HepG2 (cell line): ENCODE measurements around the gene SH3PXD2A. TPM values are rescaled to one million over a fixed set of nuclear protein-coding genes. Genes with fewer than 3 reads are reported as not detected.

ENCODE experiments used
- ATAC-seq: fragments of 200-7000 bp; cut with Tn5 transposase; 3 replicates; pipeline ENCODE4 v1.9.1; 2020; ENCODE audit warnings: mild to moderate bottlenecking, moderate library complexity
- BruUV-seq: library from RNA; stranded (reverse); fragments of 400-500 nt; replicated peaks from 2 replicates; lab custom pipeline; 2021; lab: Mats Ljungman, UMichigan
- CTCF ChIA-PET: fragments of 300-600 bp; formaldehyde crosslinking; extraction: SDS; loops from one replicate; lab custom pipeline; 2021; ENCODE audit warnings: low total read pairs, inconsistent platforms, low intra/inter-chr PET ratio; lab: Yijun Ruan, JAX
- POLR2A ChIA-PET: fragments of 350-600 bp; sonication (Branson Sonifier 250); formaldehyde crosslinking; loops from one replicate; lab custom pipeline; 2020; ENCODE audit warnings: antibody characterized with exemption, inconsistent platforms; lab: Yijun Ruan, JAX
- DNase-seq: peaks from one replicate; pipeline ENCODE4 v3.0.0-alpha.2; 2015; ENCODE audit warnings: low spot score
- FAIRE-seq: peaks from 3 replicates; lab custom pipeline; 2011; peaks lifted over from hg19 to GRCh38; lab: Jason Lieb, UNC
- H2AFZ ChIP-seq: one replicate; pipeline ENCODE4 v1.6.1; 2011; ENCODE audit warnings: low read length, inconsistent platforms
- H3K27ac ChIP-seq: fragments of 300-600 bp; 3 replicates; pipeline ENCODE4 v1.8.0; 2011; ENCODE audit warnings: mixed run types, mild to moderate bottlenecking, mixed read lengths, low read length, inconsistent platforms; ENCODE audit not compliant: insufficient read depth; ENCODE audit errors: extremely low read length
- H3K27me3 ChIP-seq, 2 experiments: fragments of 200-600 bp in 1 of 2; 2 replicates in 1 of 2; 3 replicates in 1 of 2; pipeline versions ENCODE4 v1.6.0 to v1.8.0; 2011; ENCODE audit warnings: low read length in 2 of 2, mild to moderate bottlenecking in 2 of 2, moderate library complexity in 2 of 2, inconsistent platforms in 1 of 2; ENCODE audit not compliant: insufficient read depth in 2 of 2, control insufficient read depth in 1 of 2
- H3K36me3 ChIP-seq, 2 experiments: fragments of 200-600 bp in 1 of 2; replicated peaks in 1 of 2; 2 replicates in 1 of 2; 3 replicates in 1 of 2; pipeline versions ENCODE4 v1.5.1 to v1.8.0; 2011; ENCODE audit warnings: low read length in 2 of 2, inconsistent platforms in 1 of 2; ENCODE audit not compliant: insufficient read depth in 2 of 2, control insufficient read depth in 1 of 2
- H3K4me1 ChIP-seq: 2 replicates; pipeline ENCODE4 v1.5.1; 2012; ENCODE audit warnings: low read length, inconsistent platforms; ENCODE audit not compliant: insufficient read depth
- H3K4me2 ChIP-seq: 2 replicates; pipeline ENCODE4 v1.6.0; 2011; ENCODE audit warnings: low read depth, low read length, inconsistent platforms
- H3K4me3 ChIP-seq, 3 experiments: fragments of 200-600 bp in 1 of 3; sonication (generic), shearing (Covaris generic) in 1 of 3; replicated peaks in 1 of 3; 2 replicates each; pipeline ENCODE4 v1.5.1; 2011 to 2016; ENCODE audit warnings: low read length in 3 of 3, inconsistent platforms in 2 of 3, low read depth in 2 of 3, mild to moderate bottlenecking in 2 of 3, control low read depth in 1 of 3, mixed read lengths in 1 of 3; ENCODE audit not compliant: insufficient read depth in 1 of 3
- H3K79me2 ChIP-seq: one replicate; pipeline ENCODE4 v1.6.1; 2011; ENCODE audit warnings: low read length, inconsistent platforms; ENCODE audit not compliant: insufficient read depth
- H3K9ac ChIP-seq: 2 replicates; pipeline ENCODE4 v1.6.0; 2011; ENCODE audit warnings: mild to moderate bottlenecking, low read depth, low read length, inconsistent platforms; ENCODE audit not compliant: insufficient read depth
- H3K9me3 ChIP-seq: 2 replicates; pipeline ENCODE4 v1.5.1; 2012; ENCODE audit warnings: mild to moderate bottlenecking, low read length
- H4K20me1 ChIP-seq: 2 replicates; pipeline ENCODE4 v1.6.0; 2011; ENCODE audit warnings: inconsistent platforms, mild to moderate bottlenecking, low read length, moderate library complexity; ENCODE audit not compliant: insufficient read depth
- HNRNPK ChIP-seq: fragments of 200-400 bp; formaldehyde crosslinking; IDR thresholded peaks from 2 replicates; pipeline ENCODE4 v1.6.1; 2018; ENCODE audit warnings: low read length, low read depth, moderate library complexity, mild to moderate bottlenecking; ENCODE audit not compliant: poor library complexity, severe bottlenecking
- KDM2A ChIP-seq: sonication (generic); formaldehyde crosslinking; IDR thresholded peaks from 2 replicates; pipeline ENCODE4 v1.4.0; 2020; ENCODE audit warnings: low read depth, missing genetic modification reagents, borderline replicate concordance
- MAZ ChIP-seq, 2 experiments: sonication (generic) in 1 of 2; formaldehyde crosslinking in 1 of 2; IDR thresholded peaks; 2 replicates each; pipeline versions ENCODE4 v1.5.0 to v1.6.1; 2012 to 2020; ENCODE audit warnings: low read depth in 2 of 2, mild to moderate bottlenecking in 2 of 2, borderline replicate concordance in 1 of 2, improper control_type of control experiment in 1 of 2, low read length in 1 of 2, missing genetic modification reagents in 1 of 2, moderate library complexity in 1 of 2
- POGZ ChIP-seq: sonication (generic); formaldehyde crosslinking; IDR thresholded peaks from 2 replicates; pipeline ENCODE4 v1.4.0; 2020; ENCODE audit warnings: mild to moderate bottlenecking, missing genetic modification reagents
- THAP8 ChIP-seq: sonication (generic); formaldehyde crosslinking; IDR thresholded peaks from 2 replicates; pipeline ENCODE4 v1.5.1; 2020; ENCODE audit warnings: missing genetic modification reagents, mild to moderate bottlenecking, borderline replicate concordance
- ZBED4 ChIP-seq: sonication (generic); formaldehyde crosslinking; IDR thresholded peaks from 2 replicates; pipeline ENCODE4 v1.4.0; 2020; ENCODE audit warnings: missing genetic modification reagents, borderline replicate concordance
- ZBTB7A ChIP-seq: sonication (generic); formaldehyde crosslinking; IDR thresholded peaks from 2 replicates; pipeline ENCODE4 v1.8.0; 2022; ENCODE audit warnings: mild to moderate bottlenecking, missing genetic modification reagents
- ZFY ChIP-seq: sonication (generic); formaldehyde crosslinking; IDR thresholded peaks from 2 replicates; pipeline ENCODE4 v1.4.0; 2020; ENCODE audit warnings: missing genetic modification reagents
- ZNF510 ChIP-seq: sonication (generic); formaldehyde crosslinking; IDR thresholded peaks from 2 replicates; pipeline ENCODE4 v1.4.0; 2020; ENCODE audit warnings: low read depth, mild to moderate bottlenecking, missing genetic modification reagents
- ZNF572 ChIP-seq: sonication (generic); formaldehyde crosslinking; IDR thresholded peaks from 2 replicates; pipeline ENCODE4 v1.5.1; 2020; ENCODE audit warnings: mild to moderate bottlenecking, missing genetic modification reagents
- ZNF589 ChIP-seq: sonication (generic); formaldehyde crosslinking; conservative IDR thresholded peaks from 2 replicates; pipeline ENCODE4 v1.8.0; 2022; ENCODE audit warnings: mild to moderate bottlenecking, moderate library complexity, missing genetic modification reagents
- ZNF784 ChIP-seq: sonication (generic); formaldehyde crosslinking; IDR thresholded peaks from 2 replicates; pipeline ENCODE4 v1.5.1; 2020; ENCODE audit warnings: missing genetic modification reagents, mild to moderate bottlenecking, borderline replicate concordance
- WGBS: methylation state at CpG from one replicate; pipeline ENCODE4 v1.1.6; 2017; ENCODE audit warnings: low lambda C conversion rate; 5-methylcytosine and 5-hydroxymethylcytosine counted together
- in situ Hi-C: cut with HindIII; loops from 2 replicates; pipeline ENCODE4 v1.10.0; 2017; ENCODE audit warnings: low pct_unique_long_range_greater_than_20kb; ENCODE audit not compliant: extremely low pct_ligation_motif_present
- intact Hi-C: fragments of 100-400 bp; cut with micrococcal nuclease; formaldehyde crosslinking; loops from one replicate; pipeline ENCODE4 v1.10.0; 2022; ENCODE audit not compliant: unreplicated experiment
- polyA plus RNA-seq, 8 experiments: library from polyadenylated mRNA; depleted of rRNA in 3 of 8; stranded (reverse) in 7 of 8; unstranded in 1 of 8; fragments of >200 nt; fragmentation: Illumina TruSeq in 4 of 8; extraction: Trizol in 4 of 8; gene quantifications; 2 replicates each; pipeline versions ENCODE4 v1.2.1 to v1.2.3, GENCODE V29; 2011 to 2016; ENCODE audit warnings: low read depth in 4 of 8, missing spikeins in 1 of 8, mixed read lengths in 1 of 8; ENCODE audit not compliant: insufficient read depth in 1 of 8
- total RNA-seq, 5 experiments: library from RNA; depleted of rRNA; stranded (reverse); fragments of >200 nt; fragmentation: Illumina TruSeq; extraction: Trizol; gene quantifications; 2 replicates each; pipeline ENCODE4 v1.2.3, GENCODE V29; 2016; ENCODE audit warnings: low read depth in 1 of 5
- TF ChIP-seq, protein P1 (sequence below): IDR thresholded peaks from 2 replicates; pipeline ENCODE4 v1.6.1; 2018; ENCODE audit warnings: missing genetic modification reagents

SH3PXD2A gene
- total and polyA plus RNA-seq, 2 of the 13 experiments (the other 11 are each of a cell fraction or from before 2014, with no cell fraction given), result 11.1 to 11.3 TPM

DNA sequence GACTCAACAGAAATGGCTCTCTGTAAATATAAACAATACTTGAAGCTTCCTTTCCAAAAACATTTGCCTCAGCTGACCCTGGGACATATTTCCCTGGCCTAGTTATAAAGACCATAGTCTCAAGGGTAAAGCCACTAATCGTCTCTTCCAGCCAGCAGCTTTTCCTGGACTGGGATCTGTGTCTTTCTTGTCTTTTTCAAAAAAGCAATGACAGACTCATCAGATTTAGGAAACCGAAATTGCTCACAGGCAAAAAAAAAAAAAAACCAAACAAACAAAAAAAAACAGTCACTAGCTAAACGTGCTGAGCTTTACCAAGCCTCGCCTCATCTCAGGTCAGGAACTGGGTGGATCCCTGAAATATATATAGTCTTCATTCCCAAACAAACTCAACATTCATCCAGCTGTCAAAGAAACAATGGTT is 39.1 kb upstream of the SH3PXD2A start (continued):
- no peak for TF ChIP-seq HNRNPK

DNA sequence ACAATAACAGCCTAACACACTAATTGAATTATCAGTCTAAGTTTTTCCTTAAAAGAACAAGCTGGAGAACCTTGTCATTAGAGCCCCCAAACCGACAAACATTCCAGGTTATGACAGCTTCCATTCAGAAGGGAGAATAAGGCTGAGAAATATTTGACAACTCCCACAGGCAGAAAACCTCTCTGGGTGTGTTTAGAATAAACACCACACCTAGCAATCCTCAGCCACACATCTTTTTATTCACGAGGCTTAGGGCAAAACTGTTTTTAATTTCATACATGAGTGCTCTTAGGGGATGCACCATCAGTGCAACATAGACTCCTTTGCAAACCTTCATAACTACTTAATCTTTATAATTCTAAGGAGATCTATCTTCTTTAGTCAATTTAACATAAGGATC is 38.4 kb upstream of the SH3PXD2A start:
- no TSS peak for BruUV-seq
- Histone ChIP-seq H3K4me2 (no peak overlapping the region), H3K36me3 (peaks cover 4 to 29% of the 10 kb centered on the region in 2 experiments; a peak in 3 of 5 replicates), H4K20me1 (no peaks in the 10 kb centered on the region), H3K27ac (no peak overlapping the region), H2AFZ (no peak overlapping the region), H3K27me3 (no peaks in the 10 kb centered on the region; a peak in 1 of 5 replicates), H3K4me3 (no peak overlapping the region), H3K9ac (no peak overlapping the region), H3K9me3 (no peaks in the 10 kb centered on the region), H3K4me1 (peaks cover 16% of the 10 kb centered on the region), H3K79me2 (no peaks in the 10 kb centered on the region)
- intact Hi-C loops, result no loop called here
- no peak for ATAC-seq
- no peak for DNase-seq
- ChIA-PET POLR2A (no interaction called here), CTCF (no interaction called here)
- in situ Hi-C loops, result no loop called here
- no peak for FAIRE-seq
- 89% methylated on average over 2 of the region's 2 CpGs for WGBS
- TF ChIP-seq, protein P1, sequence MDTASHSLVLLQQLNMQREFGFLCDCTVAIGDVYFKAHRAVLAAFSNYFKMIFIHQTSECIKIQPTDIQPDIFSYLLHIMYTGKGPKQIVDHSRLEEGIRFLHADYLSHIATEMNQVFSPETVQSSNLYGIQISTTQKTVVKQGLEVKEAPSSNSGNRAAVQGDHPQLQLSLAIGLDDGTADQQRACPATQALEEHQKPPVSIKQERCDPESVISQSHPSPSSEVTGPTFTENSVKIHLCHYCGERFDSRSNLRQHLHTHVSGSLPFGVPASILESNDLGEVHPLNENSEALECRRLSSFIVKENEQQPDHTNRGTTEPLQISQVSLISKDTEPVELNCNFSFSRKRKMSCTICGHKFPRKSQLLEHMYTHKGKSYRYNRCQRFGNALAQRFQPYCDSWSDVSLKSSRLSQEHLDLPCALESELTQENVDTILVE, result no peak
- TF ChIP-seq KDM2A (CRISPR knock-in tag), result no peak
- TF ChIP-seq ZNF784 (CRISPR knock-in tag), result no peak
- no peak for TF ChIP-seq ZBED4 (CRISPR knock-in tag)
- no peak for TF ChIP-seq ZNF510 (CRISPR knock-in tag)
- TF ChIP-seq ZFY (CRISPR knock-in tag), result no peak
- TF ChIP-seq THAP8 (CRISPR knock-in tag), result no peak
- TF ChIP-seq POGZ, result no peak
- TF ChIP-seq ZBTB7A, result no peak
- TF ChIP-seq ZNF589 (CRISPR knock-in tag), result no peak
- TF ChIP-seq ZNF572 (CRISPR knock-in tag), result no peak
- TF ChIP-seq MAZ (IDR thresholded peaks at IDR 0.05; ENCODE audit: borderline replicate concordance, low read depth, low read length), result no peak
- no peak for TF ChIP-seq MAZ (CRISPR knock-in tag; IDR thresholded peaks at IDR 0.05; ENCODE audit: low read depth)
